Suprapubic skin (tissue), 4 donors: ENCODE measurements around the gene NXNL1. TPM values are rescaled to one million over a fixed set of nuclear protein-coding genes. Genes with fewer than 3 reads are reported as not detected.

Source experiments
- DNase-seq, 2 donors: peaks; one replicate each; pipeline ENCODE4 v3.0.0-alpha.2; 2019; ENCODE audit warnings: low spot score in 2 of 2
- H3K27ac ChIP-seq: fragments of 200-600 bp; sonication (generic); one replicate; pipeline ENCODE4 v1.5.1; 2019
- H3K27me3 ChIP-seq: fragments of 200-600 bp; sonication (generic); one replicate; pipeline ENCODE4 v1.5.1; 2019
- H3K36me3 ChIP-seq: fragments of 200-600 bp; sonication (generic); one replicate; pipeline ENCODE4 v1.5.1; 2019
- H3K4me1 ChIP-seq: fragments of 200-600 bp; sonication (generic); one replicate; pipeline ENCODE4 v1.5.1; 2019
- H3K4me3 ChIP-seq: fragments of 200-600 bp; sonication (generic); one replicate; pipeline ENCODE4 v1.5.1; 2019; ENCODE audit warnings: mild to moderate bottlenecking
- H3K9me3 ChIP-seq: fragments of 200-600 bp; sonication (generic); one replicate; pipeline ENCODE4 v1.5.1; 2019
- CTCF ChIP-seq, 2 donors: fragments of 200-600 bp in 1 of 2; fragments of 450-650 bp in 1 of 2; sonication (generic) in 1 of 2; IDR thresholded peaks; one replicate each; pipeline ENCODE4 v1.5.1; 2016 to 2019; ENCODE audit warnings: antibody characterized with exemption in 2 of 2, mild to moderate bottlenecking in 1 of 2, moderate library complexity in 1 of 2
- EP300 ChIP-seq: sonication (generic); formaldehyde crosslinking; IDR thresholded peaks from one replicate; pipeline ENCODE4 v1.6.1; 2017; ENCODE audit warnings: antibody characterized with exemption
- POLR2A ChIP-seq, 2 donors: fragments of 450-650 bp; IDR thresholded peaks; one replicate each; pipeline ENCODE4 v1.6.1; 2017; ENCODE audit warnings: antibody characterized with exemption in 2 of 2, mild to moderate bottlenecking in 2 of 2, moderate library complexity in 2 of 2
- POLR2AphosphoS5 ChIP-seq, 3 donors: sonication (generic); formaldehyde crosslinking; IDR thresholded peaks; one replicate each; pipeline ENCODE4 v1.6.1; 2017; ENCODE audit warnings: antibody characterized with exemption in 3 of 3
- WGBS: methylation state at CpG from one replicate; pipeline ENCODE4 v1.1.5; 2018; 5-methylcytosine and 5-hydroxymethylcytosine counted together
- total RNA-seq, 4 donors: library from RNA; depleted of rRNA; stranded (reverse); fragments of >200 nt; gene quantifications; one replicate each; pipeline ENCODE4 v1.1.0, GENCODE V29; 2016

NXNL1 gene
- total RNA-seq, 4 donors from 2014 or later, result not detected

- no peak for TF ChIP-seq EP300
- no peak for TF ChIP-seq CTCF (IDR thresholded peaks at IDR 0.05)
- Histone ChIP-seq H3K4me3 (no peak overlapping the region), H3K9me3 (no peaks in the 10 kb centered on the region), H3K4me1 (peaks cover 32% of the 10 kb centered on the region), H3K36me3 (peaks cover 12% of the 10 kb centered on the region), H3K27ac (peak overlapping the region; percentile 2), H3K27me3 (no peaks in the 10 kb centered on the region)
- no peak for DNase-seq
- 77% methylated on average over 9 of the region's 9 CpGs for WGBS
Observed at GRCh38 chr19:17489392-17490030, 28.8 kb upstream of the NXNL1 start.

- TF ChIP-seq POLR2A (IDR thresholded peaks at IDR 0.05) (no peak), CTCF (IDR thresholded peaks at IDR 0.05) (no peak), POLR2AphosphoS5 (IDR thresholded peaks at IDR 0.05) (no peak), EP300 (no peak)
- peak overlapping the region; percentile 35 for H3K4me3 ChIP-seq
- H3K4me1 ChIP-seq, result peaks cover 32% of the 10 kb centered on the region
Observed at GRCh38 chr19:17488593-17489391, 28.1 kb upstream of the NXNL1 start.

GRCh38 chr19:17487284-17488121 lies 26.8 kb upstream of the NXNL1 start:
- Histone ChIP-seq H3K27ac (no peak overlapping the region), H3K36me3 (peaks cover 12% of the 10 kb centered on the region), H3K27me3 (no peaks in the 10 kb centered on the region), H3K4me1 (peaks cover 32% of the 10 kb centered on the region), H3K4me3 (no peak overlapping the region), H3K9me3 (no peaks in the 10 kb centered on the region)
- no peak for DNase-seq
- no peak for TF ChIP-seq EP300
- no peak for TF ChIP-seq POLR2A (IDR thresholded peaks at IDR 0.05)
- no peak for TF ChIP-seq CTCF (IDR thresholded peaks at IDR 0.05)
- no peak for TF ChIP-seq POLR2AphosphoS5 (IDR thresholded peaks at IDR 0.05)
- 69% methylated on average over 12 of the region's 18 CpGs for WGBS

More at GRCh38 chr19:17488593-17489391, 28.1 kb upstream of the NXNL1 start:
- Histone ChIP-seq H3K27ac (peak overlapping the region; percentile 2), H3K36me3 (peaks cover 12% of the 10 kb centered on the region), H3K9me3 (no peaks in the 10 kb centered on the region), H3K27me3 (no peaks in the 10 kb centered on the region)
- WGBS, result 61% methylated on average over 27 of the region's 31 CpGs
- DNase-seq, result peak in 1 of 2 donors; percentile 91

- no peak overlapping the region for H3K4me3 ChIP-seq
- DNase-seq, result no peak
- peaks cover 29% of the 10 kb centered on the region for H3K4me1 ChIP-seq
- no peak overlapping the region for H3K27ac ChIP-seq
- H3K36me3 ChIP-seq, result peaks cover 12% of the 10 kb centered on the region
- WGBS, result 96% methylated on average over 10 of the region's 58 CpGs
- no peaks in the 10 kb centered on the region for H3K9me3 ChIP-seq
- no peaks in the 10 kb centered on the region for H3K27me3 ChIP-seq
- no peak for TF ChIP-seq POLR2A (IDR thresholded peaks at IDR 0.05)
- TF ChIP-seq CTCF (IDR thresholded peaks at IDR 0.05), result no peak
- no peak for TF ChIP-seq POLR2AphosphoS5 (IDR thresholded peaks at IDR 0.05)
- TF ChIP-seq EP300, result no peak
Observed at GRCh38 chr19:17486545-17487240, 26.0 kb upstream of the NXNL1 start.
